GM23248 (cell line): ENCODE results near the gene ANKH.

ENCODE experiments used
- EZH2 ChIP-seq: fragments of 200-600 bp; sonication (generic); IDR thresholded peaks from 2 replicates; pipeline ENCODE4 v1.6.1; 2018; ENCODE audit warnings: antibody characterized with exemption, mild to moderate bottlenecking; ENCODE audit not compliant: insufficient read depth, poor library complexity, severe bottlenecking
- EZH2phosphoT487 ChIP-seq: fragments of 200-600 bp; sonication (generic); IDR thresholded peaks from 2 replicates; pipeline ENCODE4 v1.6.1; 2018; ENCODE audit warnings: antibody characterized with exemption, moderate library complexity, mild to moderate bottlenecking, low read depth; ENCODE audit not compliant: insufficient read depth

DNA sequence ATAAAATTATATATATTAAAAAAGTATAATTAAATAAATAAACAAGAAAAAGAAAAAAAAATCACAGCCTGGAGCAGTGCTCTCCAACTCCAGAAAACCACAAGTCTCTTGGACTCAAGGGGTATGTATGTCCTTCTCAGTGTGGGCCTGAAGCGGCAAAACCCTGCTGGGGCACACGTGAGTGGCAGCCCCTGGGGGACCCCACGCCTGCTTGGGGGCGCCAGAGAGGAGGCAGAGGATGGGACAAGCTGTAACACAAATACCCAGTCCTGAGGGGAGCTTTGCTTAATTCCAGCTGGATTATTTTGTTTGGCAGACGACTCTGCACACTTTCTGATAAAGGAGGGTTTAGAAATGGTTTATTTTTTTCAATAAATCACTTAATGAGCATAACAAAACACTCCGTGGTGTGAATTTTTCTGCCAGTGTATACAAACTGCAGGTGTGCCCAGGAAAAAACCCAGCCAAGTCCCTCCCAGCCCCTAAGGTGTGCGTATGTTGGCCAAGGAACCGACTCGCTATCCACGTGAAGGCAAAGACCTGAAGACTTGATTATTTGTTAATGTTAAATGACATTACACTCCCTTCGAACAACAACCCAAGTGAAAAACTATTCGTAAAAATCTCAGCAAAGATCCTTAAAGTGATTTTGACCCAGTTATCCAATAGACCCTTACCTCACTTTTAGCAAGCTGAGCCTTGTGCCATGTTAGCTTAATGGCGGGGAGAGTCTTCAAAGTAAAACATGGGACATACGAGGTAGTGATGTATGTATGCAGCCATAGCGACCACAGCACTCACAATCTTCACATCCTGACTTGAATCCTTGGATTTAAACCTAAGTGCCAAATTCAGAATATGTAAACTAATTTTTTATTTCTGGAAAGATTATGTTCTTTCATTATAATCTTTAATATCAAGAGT lies 32.9 kb downstream of the ANKH start:
- no peak for TF ChIP-seq EZH2
- no peak for TF ChIP-seq EZH2phosphoT487
